Thyroid gland (tissue), 4 donors: ENCODE results near the gene CD38.

Experiments used
- CTCF ChIP-seq, 6 experiments: fragments of 200-600 bp in 3 of 6; fragments of 450-650 bp in 3 of 6; sonication (generic) in 3 of 6; IDR thresholded peaks; one replicate each; pipeline ENCODE4 v1.5.1; 2016 to 2019; ENCODE audit warnings: antibody characterized with exemption in 6 of 6, mild to moderate bottlenecking in 2 of 6, inconsistent platforms in 1 of 6, moderate library complexity in 1 of 6
- POLR2A ChIP-seq, 2 donors: fragments of 450-650 bp; IDR thresholded peaks; one replicate each; pipeline ENCODE4 v1.6.1; 2017; ENCODE audit warnings: antibody characterized with exemption in 2 of 2, mild to moderate bottlenecking in 2 of 2, moderate library complexity in 1 of 2

GRCh38 chr4:15832523-15833451, 54.7 kb downstream of the CD38 start:
- TF ChIP-seq CTCF (IDR thresholded peaks at IDR 0.05): no peak
- TF ChIP-seq POLR2A (IDR thresholded peaks at IDR 0.05): no peak
